ENCODE results near the gene CMTM7.

CMTM7 gene

DNA sequence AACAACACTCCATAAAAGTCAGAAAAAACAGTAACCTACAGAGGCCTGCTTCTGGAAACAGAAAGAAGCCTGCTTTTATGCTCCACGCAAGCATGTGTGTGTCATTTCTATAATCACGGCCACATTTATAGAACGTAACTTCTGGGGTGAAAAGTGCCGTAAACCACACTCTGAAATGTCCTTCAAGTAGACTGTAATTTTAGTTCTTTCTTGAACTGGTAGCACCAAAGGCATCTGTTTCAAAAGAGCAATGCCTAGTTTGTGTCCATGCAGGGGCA is 19.5 kb upstream of the CMTM7 start:
- TF ChIP-seq, protein P1, sequence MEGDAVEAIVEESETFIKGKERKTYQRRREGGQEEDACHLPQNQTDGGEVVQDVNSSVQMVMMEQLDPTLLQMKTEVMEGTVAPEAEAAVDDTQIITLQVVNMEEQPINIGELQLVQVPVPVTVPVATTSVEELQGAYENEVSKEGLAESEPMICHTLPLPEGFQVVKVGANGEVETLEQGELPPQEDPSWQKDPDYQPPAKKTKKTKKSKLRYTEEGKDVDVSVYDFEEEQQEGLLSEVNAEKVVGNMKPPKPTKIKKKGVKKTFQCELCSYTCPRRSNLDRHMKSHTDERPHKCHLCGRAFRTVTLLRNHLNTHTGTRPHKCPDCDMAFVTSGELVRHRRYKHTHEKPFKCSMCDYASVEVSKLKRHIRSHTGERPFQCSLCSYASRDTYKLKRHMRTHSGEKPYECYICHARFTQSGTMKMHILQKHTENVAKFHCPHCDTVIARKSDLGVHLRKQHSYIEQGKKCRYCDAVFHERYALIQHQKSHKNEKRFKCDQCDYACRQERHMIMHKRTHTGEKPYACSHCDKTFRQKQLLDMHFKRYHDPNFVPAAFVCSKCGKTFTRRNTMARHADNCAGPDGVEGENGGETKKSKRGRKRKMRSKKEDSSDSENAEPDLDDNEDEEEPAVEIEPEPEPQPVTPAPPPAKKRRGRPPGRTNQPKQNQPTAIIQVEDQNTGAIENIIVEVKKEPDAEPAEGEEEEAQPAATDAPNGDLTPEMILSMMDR (IDR thresholded peaks at IDR 0.05; ENCODE audit: control extremely low read depth, extremely low read depth, low read depth, missing control alignments) = no peak
- CTCF ChIA-PET = interaction anchor here (1.2 to 2.0 kb wide), 3 partner anchors 25 to 97 kb away, joined by 3 to 22 read pairs (median 6); no protein-coding TSS in a partner anchor

DNA sequence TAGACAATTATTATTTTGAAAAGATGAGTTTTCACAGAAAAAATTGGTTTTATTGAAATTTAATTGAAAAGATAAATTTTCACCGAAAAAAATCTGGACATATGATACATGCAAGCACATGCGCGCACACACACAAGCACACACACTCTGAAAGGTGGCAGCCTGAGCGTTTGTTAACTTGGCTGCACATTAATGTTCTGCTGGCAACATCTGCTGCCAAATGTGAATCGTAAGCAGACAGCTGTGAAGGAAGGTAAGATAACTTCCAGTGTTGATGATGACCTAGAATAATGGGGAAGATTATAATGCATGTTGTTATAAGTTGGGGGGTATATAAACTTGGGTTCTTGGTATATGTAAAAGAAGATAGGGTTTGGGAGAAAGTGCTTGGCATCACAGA is 18.4 kb upstream of the CMTM7 start:
- no peak for DNase-seq (ENCODE audit: extremely low spot score)
- POLR2A ChIA-PET = no interaction called here
- TF ChIP-seq, protein P1 (IDR thresholded peaks at IDR 0.05; ENCODE audit: control extremely low read depth, extremely low read depth, low read depth, missing control alignments) = no peak
- CTCF ChIA-PET = interaction anchor here (0.8 to 5.6 kb wide), 10 partner anchors 8 to 654 kb away, joined by 3 to 93 read pairs (median 16); partner anchors contain the start of gene CMTM7

More for the DNA sequence above, 19.5 kb upstream of the CMTM7 start:
- POLR2A ChIA-PET = no interaction called here
- no peak for DNase-seq (ENCODE audit: extremely low spot score)

DNA sequence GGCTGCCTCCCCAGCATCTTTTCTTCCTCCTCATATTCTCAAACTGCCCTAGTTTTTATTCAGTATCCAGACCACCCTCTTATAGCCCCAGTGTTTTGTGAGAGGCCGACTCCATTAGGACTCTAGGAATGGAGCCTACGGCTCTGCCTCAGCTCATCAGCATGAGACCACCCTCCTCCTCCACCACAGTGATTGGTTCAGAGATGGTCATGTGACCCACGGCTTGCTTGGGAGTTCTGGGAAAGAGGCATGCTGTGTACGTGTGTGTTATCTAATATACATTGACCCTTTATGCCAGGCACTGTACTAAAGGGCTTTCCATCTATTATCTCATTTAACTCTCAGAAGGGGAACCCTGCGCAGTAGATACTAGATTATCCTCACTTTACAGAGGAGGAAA is 17.8 kb upstream of the CMTM7 start:
- no peak for DNase-seq (ENCODE audit: extremely low spot score)
- TF ChIP-seq, protein P1 (IDR thresholded peaks at IDR 0.05; ENCODE audit: control extremely low read depth, extremely low read depth, low read depth, missing control alignments) = no peak
- ChIA-PET CTCF (interaction anchor here (0.7 to 5.6 kb wide), 17 partner anchors 9 to 653 kb away, joined by 3 to 93 read pairs (median 6); partner anchors contain the start of gene CMTM7), POLR2A (no interaction called here)

DNA sequence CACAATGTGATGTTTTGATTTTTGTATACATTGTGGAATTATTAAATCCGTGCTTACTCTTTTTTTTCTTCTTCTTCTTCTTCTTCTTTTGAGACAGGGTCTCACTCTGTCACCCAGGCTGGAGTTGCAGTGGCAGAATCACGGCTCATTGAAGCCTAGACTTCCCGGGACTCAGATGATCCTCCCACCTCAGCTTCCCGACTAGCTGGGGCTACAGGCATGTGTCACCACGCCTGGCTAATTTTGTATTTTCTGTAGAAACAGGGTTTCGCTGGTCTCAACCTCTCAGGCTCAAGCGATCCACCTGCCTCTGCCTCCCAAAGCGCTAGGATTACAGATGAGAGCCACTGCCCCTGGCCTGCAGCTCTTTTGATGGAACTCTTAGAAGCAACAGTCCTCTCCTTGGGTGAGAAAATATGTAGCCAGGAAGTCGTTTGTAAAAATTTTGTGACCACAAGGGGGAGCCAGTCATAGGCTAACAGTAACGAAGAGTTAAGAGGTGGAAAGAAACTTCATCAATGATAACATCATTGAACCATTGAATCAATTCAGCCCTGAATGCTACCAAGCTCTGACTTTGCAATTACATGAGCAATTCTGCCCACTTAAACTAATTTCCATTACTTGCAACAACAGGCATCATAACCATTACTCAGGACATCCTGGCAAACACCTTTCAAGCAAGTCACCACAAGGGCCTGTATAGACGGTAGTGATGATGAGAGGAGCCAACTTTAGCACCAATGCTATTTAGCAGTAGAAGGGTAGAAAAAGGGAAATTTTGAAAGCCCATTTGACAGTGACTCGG is 16.7 kb upstream of the CMTM7 start:
- ChIA-PET CTCF (interaction anchor here (0.7 to 5.6 kb wide), 39 partner anchors 8 to 1392 kb away, joined by 3 to 93 read pairs (median 5); partner anchors contain the start of gene CMTM7), POLR2A (no interaction called here)
- peak; percentile 62 for DNase-seq (ENCODE audit: extremely low spot score)
- TF ChIP-seq, protein P1 (IDR thresholded peaks at IDR 0.05; ENCODE audit: control extremely low read depth, extremely low read depth, low read depth, missing control alignments) = peak; percentile 64

DNA sequence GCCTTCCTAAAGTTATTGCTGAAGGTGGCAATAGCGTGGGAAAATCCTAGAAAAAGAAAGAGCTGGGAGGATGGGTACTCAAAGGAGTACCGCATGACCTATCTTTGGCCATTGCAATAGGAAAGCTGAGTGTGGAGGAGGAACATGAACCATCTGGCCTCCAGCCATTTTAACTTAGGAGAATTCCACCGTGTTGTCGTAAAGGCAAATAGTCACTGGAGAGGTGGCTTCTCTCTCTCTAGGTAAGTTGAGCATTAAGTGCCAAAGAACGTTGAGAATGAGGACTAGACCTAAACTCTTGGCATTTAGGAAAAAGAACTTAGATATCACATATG is 16.1 kb upstream of the CMTM7 start:
- POLR2A ChIA-PET = no interaction called here
- TF ChIP-seq, protein P1 (IDR thresholded peaks at IDR 0.05; ENCODE audit: control extremely low read depth, extremely low read depth, low read depth, missing control alignments) = no peak
- CTCF ChIA-PET = interaction anchor here (0.8 to 5.6 kb wide), 28 partner anchors 7 to 221 kb away, joined by 3 to 93 read pairs (median 6); partner anchors contain the start of gene CMTM7
- DNase-seq (ENCODE audit: extremely low spot score) = no peak

DNA sequence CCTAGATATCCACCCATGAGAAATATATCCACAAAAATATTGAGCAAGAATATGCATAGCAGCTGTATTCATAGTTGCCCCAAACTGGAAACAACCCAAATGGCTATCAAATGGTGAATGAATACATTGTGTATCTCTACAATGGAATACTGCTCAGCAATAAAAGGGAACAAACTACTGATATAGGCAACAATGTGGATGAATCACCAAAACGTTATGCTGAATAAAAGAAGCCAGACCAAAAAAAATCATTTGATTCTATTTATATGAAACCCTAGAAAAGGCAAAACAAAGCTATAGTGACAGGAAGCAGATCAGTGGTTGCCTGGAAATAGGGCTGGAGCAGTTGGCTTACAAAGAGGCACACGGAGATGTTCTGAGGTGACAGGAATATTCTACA is 15.5 kb upstream of the CMTM7 start:
- TF ChIP-seq, protein P1 (IDR thresholded peaks at IDR 0.05; ENCODE audit: control extremely low read depth, extremely low read depth, low read depth, missing control alignments) = no peak
- POLR2A ChIA-PET = no interaction called here
- CTCF ChIA-PET = interaction anchor here (0.8 to 5.6 kb wide), 23 partner anchors 7 to 201 kb away, joined by 3 to 93 read pairs (median 8); partner anchors contain the start of gene CMTM7
- DNase-seq (ENCODE audit: extremely low spot score) = no peak
